Left cardiac atrium (tissue), 4 donors: ENCODE results near the gene RFTN1. TPM values are rescaled to one million over a fixed set of nuclear protein-coding genes. Genes with fewer than 3 reads are reported as not detected.

Source experiments
- ATAC-seq, 2 donors: fragments of 200-7000 bp; cut with Tn5 transposase; one replicate each; pipeline ENCODE4 v1.9.1; 2020; ENCODE audit warnings: mild to moderate bottlenecking in 2 of 2, moderate library complexity in 2 of 2
- DNase-seq: peaks from one replicate; pipeline ENCODE4 v3.0.0-alpha.2; 2020
- intact Hi-C, 2 donors: fragments of 100-400 bp; cut with DNase I; formaldehyde crosslinking; loops; one replicate each; pipeline versions ENCODE4 v1.14.1 to v1.15.1; 2022 to 2023
- long read RNA-seq: library from polyadenylated mRNA; unstranded; transcript quantifications from one replicate; pipeline ENCODE4 v2.0.0, GENCODE V29; 2021
- total RNA-seq, 2 donors: library from RNA; stranded (reverse); fragmentation: NEBNext Ultra II Directional; extraction: Animal tissue kit (Norgen Biotek cat#: 25700); gene quantifications; one replicate each; pipeline ENCODE4 v1.2.1, GENCODE V29; 2021
- donor health status: DM: no; HTN: yes; CAD: no.
- donor health status: DM: no; HTN: yes; CAD: no; lungs with severe emphysema.
- donor health status: DM: yes; HTN: yes; CAD: no.
- donor health status: Dilated cardiomyopathy.

Gene RFTN1
- total RNA-seq: 10 to 100 TPM; 28.0 to 28.8 TPM
- long read RNA-seq, transcript RFTN1-201 (10 exons, 2,982 nt): major isoform, 18 of 25 reads
- long read RNA-seq, partial matches to known transcripts: 0 of 25 reads
- long read RNA-seq, other reads (novel, unspliced or antisense): 7 of 25 reads

GRCh38 chr3:16513141-16514020 is at the start of gene RFTN1:
TSS of gene RFTN1 (minus strand) at chr3:16513699. CDS start at chr3:16493869, 19,830 bp downstream.
- peak; percentile 33 to 65 for ATAC-seq
- intact Hi-C loops: loop anchor here (10.0 kb wide), 3 partner anchors 119 to 229 kb away; no protein-coding TSS in a partner anchor
- peak; percentile 71 for DNase-seq

DNA sequence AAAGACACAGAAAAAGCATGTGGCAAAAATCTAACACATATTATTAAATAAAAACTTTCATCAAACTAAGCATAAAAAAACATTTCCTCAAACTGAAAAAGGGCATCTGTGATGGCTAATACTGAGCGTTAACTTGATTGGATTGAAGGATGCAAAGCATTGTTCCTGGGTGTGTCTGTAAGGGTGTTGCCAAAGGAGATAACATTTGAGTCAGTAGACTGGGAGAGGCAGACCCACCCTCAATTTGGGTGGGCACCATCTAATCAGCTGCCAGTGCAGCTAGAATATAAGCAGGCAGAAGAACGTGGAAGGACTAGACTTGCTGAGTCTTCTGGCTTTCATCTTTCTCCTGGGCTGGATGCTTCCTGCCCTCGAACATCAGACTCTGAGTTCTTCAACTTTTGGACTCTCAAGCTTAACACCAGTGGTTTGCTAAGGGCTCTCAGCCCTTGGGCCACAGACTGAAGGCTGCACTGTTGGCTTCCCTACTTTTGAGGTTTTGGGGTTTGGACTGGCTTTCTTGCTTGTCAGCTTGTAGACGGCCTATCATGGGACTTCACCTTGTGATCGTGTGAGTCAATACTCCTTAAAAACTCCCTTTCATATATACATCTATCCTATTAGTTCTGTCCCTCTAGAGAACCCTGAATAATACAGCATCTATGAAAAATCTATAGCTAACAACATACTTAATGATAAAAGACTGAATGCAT is 46.3 kb upstream of the RFTN1 start:
- intact Hi-C loops: loop anchor here in 1 of 2 donors (10.0 kb wide), 1 partner anchor 275 kb away; no protein-coding TSS in a partner anchor
- ATAC-seq (no peak), DNase-seq (no peak)

GRCh38 chr3:16554126-16554525 is 40.6 kb upstream of the RFTN1 start:
- intact Hi-C loops: loop anchor here in 1 of 2 donors (10.0 kb wide), 1 partner anchor 269 kb away; no protein-coding TSS in a partner anchor
- ATAC-seq (no peak), DNase-seq (no peak)

GRCh38 chr3:16552757-16553156 is 39.3 kb upstream of the RFTN1 start:
- ATAC-seq: no peak

DNA sequence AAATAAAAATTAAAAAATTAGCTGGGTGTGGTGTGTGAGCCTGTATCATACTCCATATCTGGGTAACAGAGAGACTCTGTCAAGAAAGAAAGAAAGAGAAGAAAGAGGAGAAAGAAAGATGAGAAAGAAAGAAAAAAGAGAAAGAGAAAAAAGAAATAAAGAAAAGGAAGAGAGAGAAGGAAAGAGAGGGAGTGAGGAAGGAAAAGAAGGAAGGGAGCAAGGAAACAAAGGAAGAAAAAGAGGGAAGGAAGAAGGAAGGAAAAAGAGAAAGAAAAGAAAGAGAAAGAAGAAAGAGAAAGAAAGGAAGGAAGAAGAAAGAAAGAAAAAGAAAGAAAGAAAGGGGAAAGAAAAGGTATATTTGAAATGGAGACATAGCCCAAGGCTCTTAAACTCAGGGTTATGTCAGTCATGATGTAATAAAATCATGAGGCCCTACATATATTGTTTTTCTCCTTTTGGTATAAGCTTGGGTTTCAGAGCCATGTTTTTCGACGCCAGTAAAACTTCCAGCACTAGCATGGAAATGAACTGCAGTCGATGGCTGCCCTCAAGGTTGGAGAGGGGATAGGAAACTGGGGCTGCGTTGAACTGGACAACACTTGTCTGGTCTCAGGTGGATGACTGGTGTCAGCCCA is 38.0 kb upstream of the RFTN1 start:
- DNase-seq (no peak), ATAC-seq (no peak)
- intact Hi-C loops: loop anchor here (2.0 to 10.0 kb wide), 2 partner anchors 267 to 283 kb away; no protein-coding TSS in a partner anchor

More at GRCh38 chr3:16552757-16553156, 39.3 kb upstream of the RFTN1 start:
- intact Hi-C loops: loop anchor here in 1 of 2 donors (10.0 kb wide), 1 partner anchor 268 kb away; no protein-coding TSS in a partner anchor
- DNase-seq: no peak

- ATAC-seq: peak; percentile 79 to 86
- peak; percentile 58 for DNase-seq
- intact Hi-C loops: loop anchor here (1.0 to 10.0 kb wide), 3 partner anchors 260 to 282 kb away; no protein-coding TSS in a partner anchor
Measured at GRCh38 chr3:16550676-16551341, 37.3 kb upstream of the RFTN1 start.

DNA sequence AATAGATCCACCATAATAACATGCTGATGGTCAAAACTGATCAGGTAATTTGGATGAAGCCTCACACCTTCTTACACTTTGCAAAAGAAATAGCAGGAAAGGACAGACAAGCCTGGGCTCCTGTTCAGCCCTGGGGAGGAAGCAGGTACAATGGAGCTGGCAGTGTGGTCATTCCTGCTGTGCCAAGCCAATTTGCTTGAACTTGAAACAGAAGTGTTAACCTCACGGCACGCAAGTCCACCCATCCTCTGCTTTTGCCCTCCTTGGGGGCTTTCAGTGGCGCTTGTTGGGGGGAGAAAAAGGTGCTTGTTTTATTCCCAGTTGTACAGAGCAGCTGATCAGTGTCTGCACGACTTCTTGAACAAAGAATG is 36.8 kb upstream of the RFTN1 start:
- intact Hi-C loops: loop anchor here (1.0 to 10.0 kb wide), 3 partner anchors 259 to 281 kb away; no protein-coding TSS in a partner anchor
- ATAC-seq: peak; percentile 16 to 41

GRCh38 chr3:16548721-16549120 is 35.2 kb upstream of the RFTN1 start:
- DNase-seq (no peak), ATAC-seq (no peak)
- intact Hi-C loops: no loop called here

More for the DNA sequence above, 36.8 kb upstream of the RFTN1 start:
- DNase-seq: no peak

DNA sequence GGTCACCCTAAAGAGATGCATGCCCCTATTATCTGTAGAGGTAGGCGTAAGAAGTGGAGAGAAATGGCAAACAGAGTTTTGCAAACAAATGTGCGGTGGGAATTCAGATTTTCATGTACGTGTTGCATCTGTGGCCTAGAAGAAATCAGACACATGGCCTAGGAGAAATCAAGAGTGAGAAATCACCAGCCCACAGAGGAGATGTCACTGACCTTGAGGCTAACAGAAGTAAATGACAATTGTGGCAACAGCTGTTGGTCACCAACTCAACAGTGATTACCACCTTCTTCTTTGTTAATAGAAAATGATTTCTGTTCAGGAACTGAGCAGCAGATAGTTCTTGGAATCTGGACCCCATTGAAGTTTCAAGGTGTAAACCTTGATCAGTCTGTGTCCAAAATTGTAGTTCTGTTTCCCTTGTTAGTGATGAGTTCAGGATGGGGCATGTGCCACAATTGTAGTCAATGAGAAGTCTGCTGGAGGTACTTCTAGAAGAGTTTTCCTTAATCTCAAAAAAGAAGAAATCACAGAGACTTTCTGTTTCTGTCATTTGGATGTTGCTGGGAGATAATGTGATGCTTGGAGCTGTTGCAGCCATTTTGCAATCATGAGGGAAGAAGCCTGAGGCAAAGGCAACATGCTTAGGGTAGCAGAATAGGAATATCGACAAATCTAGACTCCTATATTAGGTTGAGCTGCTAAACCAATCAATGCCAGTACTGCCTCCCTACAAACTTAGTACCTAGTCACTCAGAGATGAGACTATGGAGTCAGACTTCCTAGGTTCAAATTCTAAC is 34.3 kb upstream of the RFTN1 start:
- DNase-seq (no peak), ATAC-seq (no peak)
- intact Hi-C loops: no loop called here

DNA sequence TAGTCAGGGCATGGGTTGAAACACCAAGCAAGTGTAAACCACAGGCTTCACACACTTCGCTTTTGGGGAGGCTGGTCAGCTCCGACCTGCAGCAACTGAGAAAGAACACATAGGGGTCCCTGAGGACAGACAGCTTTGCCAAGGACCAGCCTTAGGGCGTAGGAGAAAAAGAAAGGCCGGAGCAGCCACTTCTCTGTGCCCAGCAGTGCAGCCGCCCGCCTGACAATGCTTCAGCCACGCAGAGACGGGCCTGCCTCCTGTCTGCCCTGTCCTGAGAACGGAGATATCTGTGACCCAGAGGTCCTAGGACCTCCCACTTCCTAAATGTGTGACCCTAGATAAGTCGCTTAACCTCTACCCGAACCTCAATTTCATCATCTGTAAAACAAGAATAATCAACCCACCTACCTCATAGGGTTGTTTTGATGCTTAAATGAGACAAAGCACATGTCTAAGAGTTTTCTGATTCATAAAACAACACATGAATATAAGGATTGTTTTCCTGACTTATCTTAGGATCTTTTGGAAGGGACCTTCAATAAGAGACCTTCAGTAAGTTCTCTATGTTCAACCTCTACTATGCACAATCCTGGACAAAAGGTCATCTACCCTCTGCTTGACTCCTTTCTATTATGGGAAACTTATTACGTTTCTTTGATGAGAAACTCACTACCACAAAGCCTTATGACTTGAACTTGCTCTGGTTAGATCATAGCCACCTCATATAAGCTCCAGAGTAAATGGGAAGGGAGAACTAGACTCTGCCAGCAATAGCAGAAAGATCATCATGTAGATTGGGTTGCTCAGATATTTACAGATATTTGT is 32.9 kb upstream of the RFTN1 start:
- intact Hi-C loops: no loop called here
- DNase-seq (peak; percentile 57), ATAC-seq (peak in 1 of 2 donors; percentile 82)

DNA sequence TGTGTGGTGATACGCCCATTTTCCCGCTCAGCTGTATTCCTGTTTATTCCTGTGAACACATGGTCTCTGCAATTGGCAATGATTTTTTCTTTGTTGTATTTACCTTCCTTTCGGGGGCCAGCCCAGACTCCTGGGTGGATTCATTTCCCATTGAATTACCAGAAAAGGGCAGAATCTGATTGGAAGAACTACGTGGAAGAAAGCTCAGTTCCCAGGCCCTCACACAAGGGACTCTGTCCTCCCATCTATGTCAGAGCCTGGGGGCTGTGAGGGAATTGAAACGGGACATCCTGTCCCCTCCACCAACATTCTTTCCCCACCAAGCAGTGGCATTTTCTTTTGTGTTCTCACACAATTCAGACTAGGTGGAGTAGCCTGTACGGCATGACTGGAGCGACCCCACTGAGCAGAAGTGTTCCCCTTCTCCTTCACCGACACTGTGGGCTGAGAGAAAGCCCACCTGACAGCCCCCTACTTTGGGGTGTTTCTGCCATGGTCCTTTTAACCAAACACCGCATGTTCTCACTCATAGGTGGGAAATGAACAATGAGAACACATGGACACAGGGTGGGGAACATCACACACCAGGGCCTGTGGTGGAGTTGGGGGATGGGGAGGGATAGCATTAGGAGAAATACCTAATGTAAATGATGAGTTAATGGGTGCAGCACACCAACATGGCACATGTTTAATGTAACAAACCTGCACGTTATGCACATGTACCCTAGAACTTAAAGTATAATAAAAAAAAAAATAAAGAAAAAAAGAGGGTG is 32.1 kb upstream of the RFTN1 start:
- intact Hi-C loops: no loop called here
- DNase-seq: peak; percentile 40
- ATAC-seq: peak; percentile 36 to 38

DNA sequence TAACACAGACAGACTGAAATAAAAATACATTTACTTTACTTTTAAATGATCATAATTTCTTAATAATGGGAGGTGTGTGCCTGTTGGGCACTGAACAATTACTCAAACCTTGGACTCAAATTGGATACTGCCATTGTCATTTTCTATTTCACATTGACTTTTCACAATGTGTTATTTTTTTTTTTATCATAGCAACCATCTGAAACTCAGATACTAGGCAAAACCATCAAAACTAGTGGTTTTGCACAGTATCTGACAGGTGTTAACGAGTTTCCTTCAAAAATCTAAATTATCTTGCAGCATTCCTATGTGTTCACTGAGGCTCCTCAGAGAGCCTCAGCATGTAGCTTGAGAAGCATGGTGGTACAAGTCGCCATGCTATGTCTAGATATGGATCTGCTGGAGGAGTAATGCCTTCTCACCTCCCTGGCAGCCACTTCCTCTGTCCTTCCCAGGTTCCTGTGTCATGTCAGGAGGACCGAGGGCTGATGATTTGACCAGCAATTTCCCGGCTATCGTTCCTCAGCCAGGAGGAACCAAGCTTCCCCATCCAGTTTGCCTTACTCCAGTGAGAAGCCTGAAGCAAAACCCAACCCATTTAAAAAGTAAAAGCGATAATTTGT is 29.9 kb upstream of the RFTN1 start:
- intact Hi-C loops: no loop called here
- ATAC-seq: no peak

GRCh38 chr3:16538507-16538906 is 25.0 kb upstream of the RFTN1 start:
- ATAC-seq: no peak
- no peak for DNase-seq
- intact Hi-C loops: no loop called here

More for the DNA sequence above, 29.9 kb upstream of the RFTN1 start:
- no peak for DNase-seq

GRCh38 chr3:16536996-16537395 is 23.5 kb upstream of the RFTN1 start:
- DNase-seq (no peak), ATAC-seq (no peak)
- intact Hi-C loops: no loop called here

DNA sequence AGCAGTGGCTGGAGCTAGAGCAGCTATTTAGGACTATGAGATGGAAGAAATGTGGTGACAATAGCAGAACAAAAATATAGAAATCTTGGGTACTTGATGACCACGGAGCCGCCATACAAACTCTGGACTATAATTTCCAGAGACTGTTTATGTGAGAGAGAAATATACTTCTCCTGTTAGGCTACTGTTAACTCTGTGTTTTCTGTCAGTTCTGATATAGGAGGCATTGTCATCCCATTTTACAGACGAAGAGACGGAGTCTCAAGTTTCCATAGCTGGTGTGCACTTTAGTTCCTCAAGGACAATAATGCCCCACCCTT is 22.8 kb upstream of the RFTN1 start:
- no peak for DNase-seq
- ATAC-seq: no peak
- intact Hi-C loops: no loop called here
